K562 (cell line): ENCODE data around the gene ISG20L2. TPM values are rescaled to one million over a fixed set of nuclear protein-coding genes. Genes with fewer than 3 reads are reported as not detected.

Experiments used
- CBX1 ChIP-seq: sonication (generic); IDR thresholded peaks from 2 replicates; pipeline ENCODE4 v1.6.1; 2016; ENCODE audit warnings: antibody characterized with exemption, low read depth, mild to moderate bottlenecking
- CREM ChIP-seq: IDR thresholded peaks from 2 replicates; pipeline ENCODE4 v1.6.1; 2014; ENCODE audit warnings: antibody characterized with exemption, low read depth
- GABPA ChIP-seq: fragments of 200-800 bp; sonication (Bioruptor generic); conservative IDR thresholded peaks from 2 replicates; pipeline ENCODE4 v1.6.1; 2016; ENCODE audit warnings: low read depth, missing genetic modification characterization, missing compliant biosample characterization
- MTA3 ChIP-seq: fragments of 450-650 bp; formaldehyde crosslinking; IDR thresholded peaks from 2 replicates; pipeline ENCODE4 v1.6.1; 2017; ENCODE audit warnings: mild to moderate bottlenecking, borderline replicate concordance
- NCOA1 ChIP-seq: fragments of 450-650 bp; IDR thresholded peaks from 2 replicates; pipeline ENCODE4 v1.6.1; 2016; ENCODE audit warnings: low read depth
- NFIC ChIP-seq: fragments of 450-650 bp; IDR thresholded peaks from 2 replicates; pipeline ENCODE4 v1.6.1; 2017; ENCODE audit warnings: mild to moderate bottlenecking, inconsistent platforms
- PHF8 ChIP-seq: fragments of 200-600 bp; sonication (generic); IDR thresholded peaks from 2 replicates; pipeline ENCODE4 v1.6.1; 2012; ENCODE audit warnings: mixed run types, mild to moderate bottlenecking, inconsistent platforms, low read length, moderate library complexity, borderline replicate concordance
- RBFOX2 ChIP-seq: fragments of 200-400 bp; formaldehyde crosslinking; IDR thresholded peaks from 2 replicates; pipeline ENCODE4 v1.6.1; 2017; ENCODE audit warnings: low read depth, mild to moderate bottlenecking, low read length, moderate library complexity
- SMARCA4 ChIP-seq: fragments of 450-650 bp; IDR thresholded peaks from 2 replicates; pipeline ENCODE4 v1.6.1; 2016
- SMARCE1 ChIP-seq: fragments of 450-650 bp; IDR thresholded peaks from 2 replicates; pipeline ENCODE4 v1.7.1; 2016; ENCODE audit warnings: mild to moderate bottlenecking
- U2AF1 ChIP-seq: fragments of 200-400 bp; formaldehyde crosslinking; optimal IDR thresholded peaks from 2 replicates; pipeline ENCODE3; 2017; ENCODE audit warnings: mild to moderate bottlenecking, low read depth, low read length, moderate library complexity
- ZC3H4 ChIP-seq: sonication (generic); formaldehyde crosslinking; IDR thresholded peaks from 2 replicates; pipeline ENCODE4 v1.9.0; 2021; ENCODE audit warnings: missing genetic modification reagents, borderline replicate concordance
- ZNF133 ChIP-seq: fragments of 250-450 bp; sonication (Bioruptor Pico); IDR thresholded peaks from 2 replicates; pipeline ENCODE4 v1.4.0; 2020; ENCODE audit warnings: mild to moderate bottlenecking
- ZNF431 ChIP-seq: sonication (generic); formaldehyde crosslinking; IDR thresholded peaks from 2 replicates; pipeline ENCODE4 v1.8.0; 2022; ENCODE audit warnings: mild to moderate bottlenecking, missing genetic modification reagents
- polyA plus RNA-seq, 8 experiments: library from polyadenylated mRNA; depleted of rRNA in 4 of 8; stranded (reverse) in 5 of 8; unstranded in 3 of 8; fragments of >200 nt; fragmentation: Nextera tagmentation in 2 of 8; fragmentation: Illumina TruSeq in 1 of 8; extraction: Ambion mirVana in 2 of 8; extraction: Trizol in 1 of 8; gene quantifications; 2 replicates each; pipeline versions ENCODE4 v1.2.1 to v1.2.3, GENCODE V29; 2011 to 2014; ENCODE audit warnings: inconsistent platforms in 1 of 8, missing spikeins in 1 of 8
- total RNA-seq, 7 experiments: library from RNA; depleted of rRNA in 6 of 7; stranded (reverse); fragments of >200 nt in 6 of 7; fragmentation: Illumina TruSeq in 2 of 7; extraction: Trizol in 2 of 7; gene quantifications; 2 replicates each; pipeline versions ENCODE4 v1.2.1 to v1.2.3, GENCODE V29; 2011 to 2021; ENCODE audit warnings: low replicate concordance in 1 of 7
- TF ChIP-seq, protein P1 (sequence below): fragments of 250-450 bp; sonication (Bioruptor Pico); IDR thresholded peaks from 2 replicates; pipeline ENCODE4 v1.5.0; 2021; ENCODE audit warnings: mild to moderate bottlenecking, borderline replicate concordance
- TF ChIP-seq, protein P2 (sequence below): fragments of 450-650 bp; formaldehyde crosslinking; IDR thresholded peaks from 2 replicates; pipeline ENCODE4 v1.4.0; 2020; ENCODE audit warnings: mild to moderate bottlenecking
- TF ChIP-seq, protein P3 (sequence below): sonication (generic); formaldehyde crosslinking; IDR thresholded peaks from 2 replicates; pipeline ENCODE4 v1.8.0; 2023; ENCODE audit warnings: mild to moderate bottlenecking, missing genetic modification reagents
- TF ChIP-seq, protein P4 (sequence below), 3 experiments: fragments of 200-800 bp in 1 of 3; sonication (Bioruptor generic) in 1 of 3; sonication (generic) in 1 of 3; formaldehyde crosslinking in 1 of 3; IDR thresholded peaks; 2 replicates each; pipeline versions ENCODE4 v1.6.1 to v1.8.0; 2016 to 2022; ENCODE audit warnings: mild to moderate bottlenecking in 2 of 3, missing compliant biosample characterization in 2 of 3, missing genetic modification characterization in 2 of 3, missing genetic modification reagents in 1 of 3
- TF ChIP-seq, protein P5 (sequence below): sonication (generic); formaldehyde crosslinking; IDR thresholded peaks from 2 replicates; pipeline ENCODE4 v1.8.0; 2022; ENCODE audit warnings: mild to moderate bottlenecking, missing genetic modification reagents

Gene ISG20L2
- total and polyA plus RNA-seq, 9 of the 15 experiments (the other 6 are each of a cell fraction or from before 2014, with no cell fraction given), result 21.3 to 130 (median 50.3) TPM

DNA sequence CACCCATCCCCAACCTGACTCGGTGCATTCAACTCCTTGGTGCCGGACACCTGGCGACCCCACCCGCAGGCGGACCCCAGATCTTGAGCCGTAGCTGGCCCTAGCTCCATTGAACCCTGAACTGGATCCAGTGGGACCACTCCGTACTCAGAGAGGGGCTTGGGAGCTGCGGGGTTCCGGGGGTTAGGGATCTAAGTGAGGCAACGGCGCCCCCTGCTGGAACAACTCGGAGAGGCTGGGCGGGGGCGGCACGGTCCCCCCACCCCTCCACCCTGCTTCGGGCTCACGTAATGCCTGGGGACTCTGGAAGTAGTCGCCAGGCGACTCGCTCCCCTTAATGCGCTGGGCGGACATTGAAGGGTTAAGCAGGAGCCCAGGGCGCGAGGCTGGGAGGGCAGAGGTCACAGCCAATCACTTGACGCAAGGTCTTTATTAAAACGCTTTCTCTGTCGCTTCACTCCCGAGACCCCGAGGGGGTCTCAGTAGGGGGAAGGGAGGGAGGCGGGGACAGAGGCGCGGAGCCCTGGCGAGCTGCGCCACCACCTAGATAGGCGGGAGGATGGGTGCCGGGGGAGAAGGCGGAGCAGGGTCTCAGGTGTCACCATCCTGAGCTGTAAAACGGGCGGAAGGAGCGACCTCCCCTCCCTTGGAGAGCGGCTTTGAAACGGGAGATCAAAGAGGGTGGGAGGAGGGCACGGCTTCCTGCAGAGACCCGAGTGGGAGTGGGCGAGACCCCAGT lies 22.5 kb downstream of the ISG20L2 start (continued):
- TF ChIP-seq MTA3 (peak; percentile 54; the same call in 1 of the 2 replicates), SMARCA4 (peak; percentile 64), ZC3H4 (CRISPR knock-in tag) (no peak; the same call in 1 of the 2 replicates), U2AF1 (no peak), SMARCE1 (peak; percentile 52; the same call in 1 of the 2 replicates), NCOA1 (0 out of 2 replicates have a peak, but pooled peaks have one; percentile 11), GABPA (tag) (0 out of 2 replicates have a peak, but pooled peaks have one; percentile 14), ZNF133 (CRISPR knock-in tag) (no peak), CREM (peak; percentile 60), CBX1 (peak; percentile 44; the same call in 1 of the 2 replicates), NFIC (no peak), PHF8 (peak; percentile 30; the same call in 1 of the 2 replicates), RBFOX2 (peak; percentile 72), ZNF431 (CRISPR knock-in tag) (0 out of 2 replicates have a peak, but pooled peaks have one; percentile 56)
- TF ChIP-seq, protein P1, sequence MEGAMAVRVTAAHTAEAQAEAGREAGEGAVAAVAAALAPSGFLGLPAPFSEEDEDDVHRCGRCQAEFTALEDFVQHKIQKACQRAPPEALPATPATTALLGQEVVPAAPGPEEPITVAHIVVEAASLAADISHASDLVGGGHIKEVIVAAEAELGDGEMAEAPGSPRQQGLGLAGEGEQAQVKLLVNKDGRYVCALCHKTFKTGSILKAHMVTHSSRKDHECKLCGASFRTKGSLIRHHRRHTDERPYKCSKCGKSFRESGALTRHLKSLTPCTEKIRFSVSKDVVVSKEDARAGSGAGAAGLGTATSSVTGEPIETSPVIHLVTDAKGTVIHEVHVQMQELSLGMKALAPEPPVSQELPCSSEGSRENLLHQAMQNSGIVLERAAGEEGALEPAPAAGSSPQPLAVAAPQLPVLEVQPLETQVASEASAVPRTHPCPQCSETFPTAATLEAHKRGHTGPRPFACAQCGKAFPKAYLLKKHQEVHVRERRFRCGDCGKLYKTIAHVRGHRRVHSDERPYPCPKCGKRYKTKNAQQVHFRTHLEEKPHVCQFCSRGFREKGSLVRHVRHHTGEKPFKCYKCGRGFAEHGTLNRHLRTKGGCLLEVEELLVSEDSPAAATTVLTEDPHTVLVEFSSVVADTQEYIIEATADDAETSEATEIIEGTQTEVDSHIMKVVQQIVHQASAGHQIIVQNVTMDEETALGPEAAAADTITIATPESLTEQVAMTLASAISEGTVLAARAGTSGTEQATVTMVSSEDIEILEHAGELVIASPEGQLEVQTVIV (CRISPR knock-in tag), result no peak
- TF ChIP-seq, protein P2, sequence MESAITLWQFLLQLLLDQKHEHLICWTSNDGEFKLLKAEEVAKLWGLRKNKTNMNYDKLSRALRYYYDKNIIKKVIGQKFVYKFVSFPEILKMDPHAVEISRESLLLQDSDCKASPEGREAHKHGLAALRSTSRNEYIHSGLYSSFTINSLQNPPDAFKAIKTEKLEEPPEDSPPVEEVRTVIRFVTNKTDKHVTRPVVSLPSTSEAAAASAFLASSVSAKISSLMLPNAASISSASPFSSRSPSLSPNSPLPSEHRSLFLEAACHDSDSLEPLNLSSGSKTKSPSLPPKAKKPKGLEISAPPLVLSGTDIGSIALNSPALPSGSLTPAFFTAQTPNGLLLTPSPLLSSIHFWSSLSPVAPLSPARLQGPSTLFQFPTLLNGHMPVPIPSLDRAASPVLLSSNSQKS, result no peak
- TF ChIP-seq, protein P3, sequence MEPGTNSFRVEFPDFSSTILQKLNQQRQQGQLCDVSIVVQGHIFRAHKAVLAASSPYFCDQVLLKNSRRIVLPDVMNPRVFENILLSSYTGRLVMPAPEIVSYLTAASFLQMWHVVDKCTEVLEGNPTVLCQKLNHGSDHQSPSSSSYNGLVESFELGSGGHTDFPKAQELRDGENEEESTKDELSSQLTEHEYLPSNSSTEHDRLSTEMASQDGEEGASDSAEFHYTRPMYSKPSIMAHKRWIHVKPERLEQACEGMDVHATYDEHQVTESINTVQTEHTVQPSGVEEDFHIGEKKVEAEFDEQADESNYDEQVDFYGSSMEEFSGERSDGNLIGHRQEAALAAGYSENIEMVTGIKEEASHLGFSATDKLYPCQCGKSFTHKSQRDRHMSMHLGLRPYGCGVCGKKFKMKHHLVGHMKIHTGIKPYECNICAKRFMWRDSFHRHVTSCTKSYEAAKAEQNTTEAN (CRISPR knock-in tag), result peak; percentile 57; the same call in 1 of the 2 replicates
- TF ChIP-seq, protein P4, sequence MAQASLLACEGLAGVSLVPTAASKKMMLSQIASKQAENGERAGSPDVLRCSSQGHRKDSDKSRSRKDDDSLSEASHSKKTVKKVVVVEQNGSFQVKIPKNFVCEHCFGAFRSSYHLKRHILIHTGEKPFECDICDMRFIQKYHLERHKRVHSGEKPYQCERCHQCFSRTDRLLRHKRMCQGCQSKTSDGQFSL (CRISPR knock-in tag; IDR thresholded peaks at IDR 0.05), result peak; percentile 89; the same call in 1 of the 2 replicates
- TF ChIP-seq, protein P4 (tag; IDR thresholded peaks at IDR 0.05), result peak in 1 of 2 experiments; percentile 79; a peak in 1 of 4 replicates
- TF ChIP-seq, protein P5, sequence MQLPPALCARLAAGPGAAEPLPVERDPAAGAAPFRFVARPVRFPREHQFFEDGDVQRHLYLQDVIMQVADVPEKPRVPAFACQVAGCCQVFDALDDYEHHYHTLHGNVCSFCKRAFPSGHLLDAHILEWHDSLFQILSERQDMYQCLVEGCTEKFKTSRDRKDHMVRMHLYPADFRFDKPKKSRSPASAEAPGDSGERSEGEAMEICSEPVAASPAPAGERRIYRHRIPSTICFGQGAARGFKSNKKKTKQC (CRISPR knock-in tag), result 0 out of 2 replicates have a peak, but pooled peaks have one; percentile 18
